GM23338 (cell line): ENCODE results near the gene ADM2. TPM values are rescaled to one million over a fixed set of nuclear protein-coding genes. Genes with fewer than 3 reads are reported as not detected.

ENCODE experiments used
- ATAC-seq: fragments of 200-7000 bp; cut with Tn5 transposase; 3 replicates; pipeline ENCODE4 v1.9.1; 2020
- DNase-seq: peaks from one replicate; pipeline ENCODE4 v3.0.0-alpha.2; 2015; ENCODE audit warnings: low spot score
- H2AFZ ChIP-seq: fragments of 200-600 bp; sonication (generic); 2 replicates; pipeline ENCODE4 v1.8.0; 2016; ENCODE audit warnings: antibody characterized with exemption, mild to moderate bottlenecking, moderate library complexity
- H3F3A ChIP-seq: fragments of 200-600 bp; sonication (generic); replicated peaks from 2 replicates; pipeline ENCODE4 v1.8.0; 2017; ENCODE audit warnings: antibody characterized with exemption, mixed run types, low read depth
- H3K27ac ChIP-seq: fragments of 200-600 bp; sonication (generic); 2 replicates; pipeline ENCODE4 v1.6.1; 2016; ENCODE audit warnings: low read depth
- H3K27me3 ChIP-seq: fragments of 200-600 bp; sonication (generic); 2 replicates; pipeline ENCODE4 v1.8.0; 2016; ENCODE audit warnings: mild to moderate bottlenecking, mixed run types, moderate library complexity; ENCODE audit not compliant: insufficient read depth
- H3K36me3 ChIP-seq: fragments of 200-600 bp; sonication (generic); 2 replicates; pipeline ENCODE4 v1.8.0; 2016; ENCODE audit warnings: mild to moderate bottlenecking; ENCODE audit not compliant: insufficient read depth
- H3K4me1 ChIP-seq: fragments of 200-600 bp; sonication (generic); 2 replicates; pipeline ENCODE4 v1.8.0; 2016; ENCODE audit warnings: mild to moderate bottlenecking, moderate library complexity; ENCODE audit not compliant: insufficient read depth
- H3K4me2 ChIP-seq: fragments of 200-600 bp; sonication (generic); 2 replicates; pipeline ENCODE4 v1.7.1; 2017; ENCODE audit warnings: mixed run types
- H3K4me3 ChIP-seq: fragments of 200-600 bp; sonication (generic); 2 replicates; pipeline ENCODE4 v1.6.1; 2016; ENCODE audit warnings: mixed run types
- H3K79me2 ChIP-seq: fragments of 200-600 bp; sonication (generic); replicated peaks from 2 replicates; pipeline ENCODE4 v1.8.0; 2017; ENCODE audit warnings: mild to moderate bottlenecking; ENCODE audit not compliant: insufficient read depth
- H3K9me2 ChIP-seq: fragments of 200-600 bp; sonication (generic); 2 replicates; pipeline ENCODE4 v1.8.0; 2017; ENCODE audit not compliant: insufficient read depth
- H4K20me1 ChIP-seq: fragments of 200-600 bp; sonication (generic); replicated peaks from 2 replicates; pipeline ENCODE4 v1.8.0; 2017; ENCODE audit warnings: mild to moderate bottlenecking; ENCODE audit not compliant: insufficient read depth
- H3K27ac Mint-ChIP-seq: 2 replicates; pipeline ENCODE4 v1.8.0; 2020; ENCODE audit warnings: inconsistent platforms, mild to moderate bottlenecking, moderate library complexity, mixed read lengths
- H3K27me3 Mint-ChIP-seq: 3 replicates; pipeline ENCODE4 v1.8.0; 2022; ENCODE audit warnings: low read depth, mild to moderate bottlenecking, moderate library complexity, mixed read lengths, inconsistent platforms; ENCODE audit not compliant: insufficient read depth, poor library complexity
- H3K36me3 Mint-ChIP-seq: 3 replicates; pipeline ENCODE4 v1.8.0; 2021; ENCODE audit warnings: low read depth, mild to moderate bottlenecking, inconsistent platforms, moderate library complexity, mixed read lengths
- H3K4me1 Mint-ChIP-seq: 3 replicates; pipeline ENCODE4 v1.8.0; 2020; ENCODE audit warnings: mild to moderate bottlenecking, inconsistent platforms, mixed read lengths
- H3K4me3 Mint-ChIP-seq: 3 replicates; pipeline ENCODE4 v1.8.0; 2021; ENCODE audit warnings: moderate library complexity, mild to moderate bottlenecking, inconsistent platforms, mixed read lengths
- H3K9me3 Mint-ChIP-seq: 3 replicates; pipeline ENCODE4 v1.8.0; 2020; ENCODE audit warnings: moderate library complexity, mild to moderate bottlenecking, inconsistent platforms, mixed read lengths
- CREB1 ChIP-seq: fragments of 250-450 bp; sonication (Bioruptor Pico); IDR thresholded peaks from 2 replicates; pipeline ENCODE4 v1.5.0; 2020; ENCODE audit warnings: low read depth, mild to moderate bottlenecking, moderate library complexity
- EZH2 ChIP-seq: fragments of 200-600 bp; sonication (generic); IDR thresholded peaks from one replicate; pipeline ENCODE4 v1.8.0; 2017; ENCODE audit warnings: antibody characterized with exemption, mild to moderate bottlenecking, low read depth; ENCODE audit not compliant: unreplicated experiment
- EZH2phosphoT487 ChIP-seq: fragments of 200-600 bp; sonication (generic); IDR thresholded peaks from one replicate; pipeline ENCODE4 v1.8.1; 2018; ENCODE audit warnings: antibody characterized with exemption; ENCODE audit not compliant: unreplicated experiment
- JUNB ChIP-seq: IDR thresholded peaks from one replicate; pipeline ENCODE4 v1.6.1; 2016; ENCODE audit warnings: antibody characterized with exemption; ENCODE audit not compliant: unreplicated experiment
- POLR2AphosphoS5 ChIP-seq: IDR thresholded peaks from 2 replicates; pipeline ENCODE4 v1.6.1; 2016; ENCODE audit warnings: antibody characterized with exemption, low read depth
- ZNF114 ChIP-seq: fragments of 250-450 bp; sonication (Bioruptor Pico); IDR thresholded peaks from 2 replicates; pipeline ENCODE4 v1.5.0; 2020; ENCODE audit warnings: mild to moderate bottlenecking, moderate library complexity
- ZNF331 ChIP-seq: fragments of 250-450 bp; sonication (Bioruptor Pico); IDR thresholded peaks from 2 replicates; pipeline ENCODE4 v1.5.0; 2020; ENCODE audit warnings: low read depth, mild to moderate bottlenecking, moderate library complexity
- polyA plus RNA-seq: library from polyadenylated mRNA; unstranded; fragments of >200 nt; fragmentation: Nextera tagmentation; extraction: Ambion mirVana; gene quantifications from 2 replicates; pipeline ENCODE4 v1.2.1, GENCODE V29; 2016
- total RNA-seq: library from RNA; depleted of rRNA; stranded (reverse); fragments of >200 nt; shearing (Covaris generic); gene quantifications from 2 replicates; pipeline ENCODE4 v1.2.3, GENCODE V29; 2014
- TF ChIP-seq, protein P1 (sequence below): IDR thresholded peaks from 2 replicates; pipeline ENCODE4 v1.6.1; 2016; ENCODE audit warnings: antibody characterized with exemption
- TF ChIP-seq, protein P2 (sequence below): IDR thresholded peaks from one replicate; pipeline ENCODE4 v1.6.1; 2018; ENCODE audit warnings: antibody characterized with exemption; ENCODE audit not compliant: unreplicated experiment
- TF ChIP-seq, protein P3 (sequence below), 2 experiments: fragments of 200-600 bp in 1 of 2; sonication (generic) in 1 of 2; conservative IDR thresholded peaks; 2 replicates each; pipeline versions ENCODE4 v1.5.1 to v1.6.1; 2016 to 2017; ENCODE audit warnings: antibody characterized with exemption in 2 of 2, low read depth in 2 of 2, mild to moderate bottlenecking in 2 of 2, moderate library complexity in 1 of 2

ADM2 gene
- total and polyA plus RNA-seq, 2 experiments from 2014 or later, result 3.3 to 7.1 TPM

DNA sequence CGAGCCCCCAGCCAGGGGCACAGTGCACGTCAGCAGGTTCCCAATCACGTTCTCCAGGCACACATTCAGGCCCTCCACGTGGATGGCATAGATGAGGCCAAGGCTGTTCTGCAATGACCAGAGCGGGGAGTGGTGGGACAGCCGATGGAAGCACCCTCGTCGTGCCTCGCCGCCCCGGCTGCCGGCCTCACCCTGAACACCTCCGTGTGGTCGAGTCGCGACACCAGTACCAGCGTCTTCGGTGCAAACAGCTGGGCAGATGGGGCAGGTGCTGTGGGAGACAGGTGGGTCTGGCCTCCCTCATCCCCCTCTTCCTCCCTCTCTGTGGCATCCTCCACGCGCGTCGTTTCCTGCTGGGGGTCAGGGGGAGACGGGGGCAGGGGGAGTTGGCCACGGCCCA lies 14.0 kb upstream of the ADM2 start:
- no peak overlapping the region for H2AFZ ChIP-seq
- no peak for ATAC-seq
- Mint-ChIP-seq H3K4me3 (no peak overlapping the region), H3K27me3 (peaks cover 12% of the 10 kb centered on the region), H3K4me1 (peaks cover 20% of the 10 kb centered on the region), H3K9me3 (no peaks in the 10 kb centered on the region), H3K27ac (no peak overlapping the region), H3K36me3 (peaks cover 23% of the 10 kb centered on the region)
- H3K27me3 ChIP-seq, result no peaks in the 10 kb centered on the region
- no peaks in the 10 kb centered on the region for H3F3A ChIP-seq
- no peak for DNase-seq
- H3K36me3 ChIP-seq, result no peaks in the 10 kb centered on the region
- peaks cover 28% of the 10 kb centered on the region for H4K20me1 ChIP-seq
- no peak for TF ChIP-seq POLR2AphosphoS5
- TF ChIP-seq, protein P1, sequence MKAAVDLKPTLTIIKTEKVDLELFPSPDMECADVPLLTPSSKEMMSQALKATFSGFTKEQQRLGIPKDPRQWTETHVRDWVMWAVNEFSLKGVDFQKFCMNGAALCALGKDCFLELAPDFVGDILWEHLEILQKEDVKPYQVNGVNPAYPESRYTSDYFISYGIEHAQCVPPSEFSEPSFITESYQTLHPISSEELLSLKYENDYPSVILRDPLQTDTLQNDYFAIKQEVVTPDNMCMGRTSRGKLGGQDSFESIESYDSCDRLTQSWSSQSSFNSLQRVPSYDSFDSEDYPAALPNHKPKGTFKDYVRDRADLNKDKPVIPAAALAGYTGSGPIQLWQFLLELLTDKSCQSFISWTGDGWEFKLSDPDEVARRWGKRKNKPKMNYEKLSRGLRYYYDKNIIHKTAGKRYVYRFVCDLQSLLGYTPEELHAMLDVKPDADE, result no peak
- TF ChIP-seq ZNF331 (CRISPR knock-in tag), result no peak
- TF ChIP-seq, protein P2, sequence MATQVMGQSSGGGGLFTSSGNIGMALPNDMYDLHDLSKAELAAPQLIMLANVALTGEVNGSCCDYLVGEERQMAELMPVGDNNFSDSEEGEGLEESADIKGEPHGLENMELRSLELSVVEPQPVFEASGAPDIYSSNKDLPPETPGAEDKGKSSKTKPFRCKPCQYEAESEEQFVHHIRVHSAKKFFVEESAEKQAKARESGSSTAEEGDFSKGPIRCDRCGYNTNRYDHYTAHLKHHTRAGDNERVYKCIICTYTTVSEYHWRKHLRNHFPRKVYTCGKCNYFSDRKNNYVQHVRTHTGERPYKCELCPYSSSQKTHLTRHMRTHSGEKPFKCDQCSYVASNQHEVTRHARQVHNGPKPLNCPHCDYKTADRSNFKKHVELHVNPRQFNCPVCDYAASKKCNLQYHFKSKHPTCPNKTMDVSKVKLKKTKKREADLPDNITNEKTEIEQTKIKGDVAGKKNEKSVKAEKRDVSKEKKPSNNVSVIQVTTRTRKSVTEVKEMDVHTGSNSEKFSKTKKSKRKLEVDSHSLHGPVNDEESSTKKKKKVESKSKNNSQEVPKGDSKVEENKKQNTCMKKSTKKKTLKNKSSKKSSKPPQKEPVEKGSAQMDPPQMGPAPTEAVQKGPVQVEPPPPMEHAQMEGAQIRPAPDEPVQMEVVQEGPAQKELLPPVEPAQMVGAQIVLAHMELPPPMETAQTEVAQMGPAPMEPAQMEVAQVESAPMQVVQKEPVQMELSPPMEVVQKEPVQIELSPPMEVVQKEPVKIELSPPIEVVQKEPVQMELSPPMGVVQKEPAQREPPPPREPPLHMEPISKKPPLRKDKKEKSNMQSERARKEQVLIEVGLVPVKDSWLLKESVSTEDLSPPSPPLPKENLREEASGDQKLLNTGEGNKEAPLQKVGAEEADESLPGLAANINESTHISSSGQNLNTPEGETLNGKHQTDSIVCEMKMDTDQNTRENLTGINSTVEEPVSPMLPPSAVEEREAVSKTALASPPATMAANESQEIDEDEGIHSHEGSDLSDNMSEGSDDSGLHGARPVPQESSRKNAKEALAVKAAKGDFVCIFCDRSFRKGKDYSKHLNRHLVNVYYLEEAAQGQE, result no peak
- no peak for TF ChIP-seq JUNB
- TF ChIP-seq EZH2, result no peak
- no peak for TF ChIP-seq EZH2phosphoT487
- no peak overlapping the region for H3K4me3 ChIP-seq
- H3K4me1 ChIP-seq, result peaks cover 8% of the 10 kb centered on the region; the same call in 1 of the 2 replicates
- no peak overlapping the region for H3K27ac ChIP-seq
- H3K79me2 ChIP-seq, result peaks cover 42% of the 10 kb centered on the region
- H3K9me2 ChIP-seq, result no peaks in the 10 kb centered on the region
- H3K4me2 ChIP-seq, result no peak overlapping the region

DNA sequence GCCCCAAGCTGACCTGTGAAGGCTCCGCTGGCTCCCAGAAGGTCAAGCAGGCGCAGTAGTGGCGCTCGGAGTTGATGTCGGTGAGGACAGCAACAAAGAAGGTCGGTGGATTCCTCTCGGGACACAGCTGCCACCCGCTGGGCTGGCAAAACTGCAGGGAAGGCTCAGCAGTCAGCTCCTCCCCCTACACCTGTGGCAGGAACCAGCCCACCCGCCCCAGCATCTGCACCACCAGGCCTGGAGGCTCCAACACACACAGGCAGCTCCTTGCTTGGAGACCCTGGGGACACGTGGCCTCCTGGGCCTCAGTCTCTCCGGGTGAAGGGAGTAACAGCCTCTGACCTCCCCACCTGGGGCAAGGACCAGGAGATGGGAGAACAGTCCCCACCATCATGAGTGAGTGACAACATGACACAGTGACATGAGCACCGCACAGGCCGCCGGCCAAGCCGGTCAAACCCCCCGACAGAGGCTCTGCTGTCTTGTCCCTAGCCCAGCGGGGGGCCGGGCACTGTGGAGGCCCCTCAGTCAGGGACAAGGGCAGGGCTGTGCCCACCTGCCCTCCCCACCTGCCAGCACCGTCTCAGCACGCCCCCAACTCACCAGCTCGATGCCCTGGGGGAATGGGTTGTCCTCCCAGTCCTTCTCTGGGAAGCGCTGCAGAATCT lies 13.4 kb upstream of the ADM2 start:
- Mint-ChIP-seq H3K27me3 (peaks cover 12% of the 10 kb centered on the region), H3K4me3 (no peak overlapping the region), H3K36me3 (peaks cover 20% of the 10 kb centered on the region), H3K9me3 (no peaks in the 10 kb centered on the region), H3K4me1 (peaks cover 20% of the 10 kb centered on the region), H3K27ac (no peak overlapping the region)
- H3K36me3 ChIP-seq, result no peaks in the 10 kb centered on the region
- ATAC-seq (no peak), DNase-seq (no peak)
- no peak overlapping the region for H2AFZ ChIP-seq
- H3K27ac ChIP-seq, result no peak overlapping the region
- peaks cover 33% of the 10 kb centered on the region for H4K20me1 ChIP-seq
- no peak overlapping the region for H3K4me2 ChIP-seq
- no peak overlapping the region for H3K4me3 ChIP-seq
- peaks cover 48% of the 10 kb centered on the region for H3K79me2 ChIP-seq
- no peak for TF ChIP-seq EZH2phosphoT487
- no peak for TF ChIP-seq ZNF114 (CRISPR knock-in tag)
- TF ChIP-seq, protein P3, sequence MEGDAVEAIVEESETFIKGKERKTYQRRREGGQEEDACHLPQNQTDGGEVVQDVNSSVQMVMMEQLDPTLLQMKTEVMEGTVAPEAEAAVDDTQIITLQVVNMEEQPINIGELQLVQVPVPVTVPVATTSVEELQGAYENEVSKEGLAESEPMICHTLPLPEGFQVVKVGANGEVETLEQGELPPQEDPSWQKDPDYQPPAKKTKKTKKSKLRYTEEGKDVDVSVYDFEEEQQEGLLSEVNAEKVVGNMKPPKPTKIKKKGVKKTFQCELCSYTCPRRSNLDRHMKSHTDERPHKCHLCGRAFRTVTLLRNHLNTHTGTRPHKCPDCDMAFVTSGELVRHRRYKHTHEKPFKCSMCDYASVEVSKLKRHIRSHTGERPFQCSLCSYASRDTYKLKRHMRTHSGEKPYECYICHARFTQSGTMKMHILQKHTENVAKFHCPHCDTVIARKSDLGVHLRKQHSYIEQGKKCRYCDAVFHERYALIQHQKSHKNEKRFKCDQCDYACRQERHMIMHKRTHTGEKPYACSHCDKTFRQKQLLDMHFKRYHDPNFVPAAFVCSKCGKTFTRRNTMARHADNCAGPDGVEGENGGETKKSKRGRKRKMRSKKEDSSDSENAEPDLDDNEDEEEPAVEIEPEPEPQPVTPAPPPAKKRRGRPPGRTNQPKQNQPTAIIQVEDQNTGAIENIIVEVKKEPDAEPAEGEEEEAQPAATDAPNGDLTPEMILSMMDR (conservative IDR thresholded peaks at IDR 0.05; ENCODE audit: low read depth in 2 of 2), result no peak
- TF ChIP-seq CREB1 (CRISPR knock-in tag), result no peak
- no peak for TF ChIP-seq POLR2AphosphoS5
- TF ChIP-seq, protein P2, result no peak
- TF ChIP-seq EZH2, result no peak
- no peak for TF ChIP-seq ZNF331 (CRISPR knock-in tag)
- TF ChIP-seq, protein P1, result no peak
- no peaks in the 10 kb centered on the region for H3F3A ChIP-seq
- no peaks in the 10 kb centered on the region for H3K9me2 ChIP-seq
- H3K27me3 ChIP-seq, result no peaks in the 10 kb centered on the region
- peaks cover 8% of the 10 kb centered on the region; the same call in 1 of the 2 replicates for H3K4me1 ChIP-seq
